MCF 10A (cell line): Measurements from ENCODE around the gene GIPC2. TPM values are rescaled to one million over a fixed set of nuclear protein-coding genes. Genes with fewer than 3 reads are reported as not detected.

ENCODE experiments used
- BruUV-seq: library from RNA; stranded (reverse); fragments of 400-500 nt; replicated peaks from 2 replicates; lab custom pipeline; 2021; lab: Mats Ljungman, UMichigan
- CTCF ChIA-PET: fragments of 300-600 bp; sonication (Branson Sonifier 250); formaldehyde crosslinking; extraction: SDS; loops from one replicate; lab custom pipeline; 2021; ENCODE audit warnings: antibody characterized with exemption, inconsistent platforms; lab: Yijun Ruan, JAX
- POLR2A ChIA-PET: fragments of 300-600, 350-650 bp; sonication (Branson Sonifier 250); formaldehyde crosslinking; extraction: SDS; loops from one replicate; lab custom pipeline; 2020; ENCODE audit warnings: antibody characterized with exemption, inconsistent platforms; lab: Yijun Ruan, JAX
- DNase-seq: peaks from one replicate; pipeline ENCODE4 v3.0.0-alpha.2; 2018; ENCODE audit not compliant: unreplicated experiment
- H3K27ac Mint-ChIP-seq: one replicate; pipeline ENCODE4 v1.8.0; 2022; ENCODE audit warnings: mild to moderate bottlenecking, low read depth, mixed read lengths; ENCODE audit not compliant: unreplicated experiment
- H3K27me3 Mint-ChIP-seq: one replicate; pipeline ENCODE4 v1.8.0; 2022; ENCODE audit warnings: mixed read lengths; ENCODE audit not compliant: insufficient read depth, unreplicated experiment
- H3K36me3 Mint-ChIP-seq: one replicate; pipeline ENCODE4 v1.8.0; 2022; ENCODE audit warnings: mild to moderate bottlenecking, moderate library complexity, mixed read lengths; ENCODE audit not compliant: insufficient read depth, unreplicated experiment
- H3K4me1 Mint-ChIP-seq: one replicate; pipeline ENCODE4 v1.8.0; 2022; ENCODE audit warnings: mixed read lengths; ENCODE audit not compliant: insufficient read depth, unreplicated experiment
- H3K4me3 Mint-ChIP-seq: one replicate; pipeline ENCODE4 v1.8.0; 2022; ENCODE audit warnings: mild to moderate bottlenecking, moderate library complexity, mixed read lengths; ENCODE audit not compliant: unreplicated experiment
- H3K9me3 Mint-ChIP-seq: one replicate; pipeline ENCODE4 v1.8.0; 2022; ENCODE audit warnings: mixed read lengths; ENCODE audit not compliant: unreplicated experiment
- CTCF ChIP-seq: fragments of 200-600 bp; IDR thresholded peaks from one replicate; pipeline ENCODE4 v1.8.0; 2022; ENCODE audit warnings: antibody characterized with exemption, mild to moderate bottlenecking; ENCODE audit not compliant: unreplicated experiment
- intact Hi-C: fragments of 100-400 bp; cut with micrococcal nuclease; formaldehyde crosslinking; loops from 2 replicates; pipeline ENCODE4 v1.14.1; 2022
- total RNA-seq: library from RNA; stranded (reverse); gene quantifications from 2 replicates; pipeline ENCODE4 v1.2.3, GENCODE V29; 2022

Gene GIPC2
- total RNA-seq, 1 experiment from 2014 or later: 0.07 TPM

- intact Hi-C loops: no loop called here
- Mint-ChIP-seq H3K9me3 (no peaks in the 10 kb centered on the region), H3K4me3 (no peak overlapping the region), H3K36me3 (peaks cover 4% of the 10 kb centered on the region), H3K27ac (no peak overlapping the region), H3K4me1 (no peaks in the 10 kb centered on the region), H3K27me3 (no peaks in the 10 kb centered on the region)
- POLR2A ChIA-PET: interaction anchor here (0.6 to 1.2 kb wide), 4 partner anchors 9 to 116 kb away, joined by 3 to 9 read pairs (median 4); no protein-coding TSS in a partner anchor
- BruUV-seq: no TSS peak
- CTCF ChIA-PET: interaction anchor here (0.9 to 1.3 kb wide), 3 partner anchors 14 to 40 kb away, joined by 3 to 5 read pairs (median 4); no protein-coding TSS in a partner anchor
- no peak for TF ChIP-seq CTCF
- no peak for DNase-seq
Observed at GRCh38 chr1:78047631-78048030, 1.9 kb downstream of the GIPC2 start.

GRCh38 chr1:78048446-78048845 lies 2.7 kb downstream of the GIPC2 start:
- Mint-ChIP-seq H3K36me3 (peaks cover 4% of the 10 kb centered on the region), H3K9me3 (no peaks in the 10 kb centered on the region), H3K27me3 (no peaks in the 10 kb centered on the region), H3K27ac (no peak overlapping the region), H3K4me1 (no peaks in the 10 kb centered on the region), H3K4me3 (no peak overlapping the region)
- no peak for DNase-seq
- CTCF ChIA-PET: interaction anchor here (0.6 to 1.2 kb wide), 4 partner anchors 39 to 99 kb away, joined by 3 to 5 read pairs (median 4); no protein-coding TSS in a partner anchor
- no peak for TF ChIP-seq CTCF
- no TSS peak for BruUV-seq
- POLR2A ChIA-PET: interaction anchor here (1.2 kb wide), 2 partner anchors 8 to 15 kb away, joined by 3 to 9 read pairs; no protein-coding TSS in a partner anchor
- intact Hi-C loops: no loop called here

GRCh38 chr1:78049396-78049795 lies 3.6 kb downstream of the GIPC2 start:
- no peaks in the 10 kb centered on the region for H3K9me3 Mint-ChIP-seq
- no peak for TF ChIP-seq CTCF
- H3K4me3 Mint-ChIP-seq: no peak overlapping the region
- intact Hi-C loops: no loop called here
- ChIA-PET POLR2A (no interaction called here), CTCF (no interaction called here)
- no peaks in the 10 kb centered on the region for H3K27me3 Mint-ChIP-seq
- H3K27ac Mint-ChIP-seq: no peak overlapping the region
- no peak for DNase-seq
- no peaks in the 10 kb centered on the region for H3K4me1 Mint-ChIP-seq
- no TSS peak for BruUV-seq
- peaks cover 4% of the 10 kb centered on the region for H3K36me3 Mint-ChIP-seq

- POLR2A ChIA-PET: no interaction called here
- no peak overlapping the region for H3K27ac Mint-ChIP-seq
- H3K4me3 Mint-ChIP-seq: no peak overlapping the region
- DNase-seq: no peak
- H3K4me1 Mint-ChIP-seq: peaks cover 9% of the 10 kb centered on the region
- H3K36me3 Mint-ChIP-seq: no peaks in the 10 kb centered on the region
- intact Hi-C loops: no loop called here
- H3K9me3 Mint-ChIP-seq: no peaks in the 10 kb centered on the region
- no peak for TF ChIP-seq CTCF
- CTCF ChIA-PET: no interaction called here
- no peaks in the 10 kb centered on the region for H3K27me3 Mint-ChIP-seq
- no TSS peak for BruUV-seq
Observed at GRCh38 chr1:78051005-78051404, 5.2 kb downstream of the GIPC2 start.
